Measurements from ENCODE around the gene RNF157. TPM values are rescaled to one million over a fixed set of nuclear protein-coding genes. Genes with fewer than 3 reads are reported as not detected.

RNF157 gene
- total RNA-seq, 1 donor from 2014 or later, result 3.1 TPM

GRCh38 chr17:76151896-76152454 is 88.3 kb downstream of the RNF157 start:
- DNase-seq (no peak), ATAC-seq (ENCODE audit: low read depth) (no peak)
- Mint-ChIP-seq H3K9me3 (no peaks in the 10 kb centered on the region), H3K36me3 (ENCODE audit: low read depth) (no peaks in the 10 kb centered on the region), H3K4me3 (no peak overlapping the region), H3K27me3 (peaks cover 3% of the 10 kb centered on the region), H3K4me1 (peaks cover 2% of the 10 kb centered on the region), H3K27ac (no peak overlapping the region)
- no peak for TF ChIP-seq CTCF (IDR thresholded peaks at IDR 0.05)
- intact Hi-C loops (cut with micrococcal nuclease), result no loop called here
- ChIA-PET POLR2A (no interaction called here), CTCF (no interaction called here)

- intact Hi-C loops (cut with micrococcal nuclease), result no loop called here
- Mint-ChIP-seq H3K9me3 (no peaks in the 10 kb centered on the region), H3K4me1 (peaks cover 12% of the 10 kb centered on the region), H3K27me3 (no peaks in the 10 kb centered on the region), H3K27ac (no peak overlapping the region), H3K4me3 (no peak overlapping the region), H3K36me3 (ENCODE audit: low read depth) (no peaks in the 10 kb centered on the region)
- ATAC-seq (ENCODE audit: low read depth) (no peak), DNase-seq (no peak)
- ChIA-PET POLR2A (no interaction called here), CTCF (no interaction called here)
- TF ChIP-seq CTCF (IDR thresholded peaks at IDR 0.05), result no peak
Measured at GRCh38 chr17:76150712-76151622, 89.3 kb downstream of the RNF157 start.

- peaks cover 27% of the 10 kb centered on the region for H3K4me1 Mint-ChIP-seq
- no peaks in the 10 kb centered on the region for H3K9me3 Mint-ChIP-seq
- no peak for TF ChIP-seq CTCF (IDR thresholded peaks at IDR 0.05)
- H3K27ac Mint-ChIP-seq, result no peak overlapping the region
- H3K36me3 Mint-ChIP-seq (ENCODE audit: low read depth), result no peaks in the 10 kb centered on the region
- no peaks in the 10 kb centered on the region for H3K27me3 Mint-ChIP-seq
- ATAC-seq (ENCODE audit: low read depth), result no peak
- ChIA-PET POLR2A (interaction anchor here (0.5 kb wide), 2 partner anchors 243 to 329 kb away, joined by 3 to 8 read pairs; no protein-coding TSS in a partner anchor), CTCF (no interaction called here)
- no peak overlapping the region for H3K4me3 Mint-ChIP-seq
- intact Hi-C loops (cut with micrococcal nuclease), result no loop called here
- DNase-seq, result no peak
Measured at GRCh38 chr17:76149214-76149613, 91.1 kb downstream of the RNF157 start.

- H3K27me3 Mint-ChIP-seq, result no peaks in the 10 kb centered on the region
- no peaks in the 10 kb centered on the region for H3K36me3 Mint-ChIP-seq (ENCODE audit: low read depth)
- TF ChIP-seq CTCF (IDR thresholded peaks at IDR 0.05), result no peak
- ATAC-seq (ENCODE audit: low read depth) (no peak), DNase-seq (no peak)
- no peaks in the 10 kb centered on the region for H3K9me3 Mint-ChIP-seq
- POLR2A ChIA-PET, result no interaction called here
- no peak overlapping the region for H3K27ac Mint-ChIP-seq
- H3K4me1 Mint-ChIP-seq, result peaks cover 39% of the 10 kb centered on the region
- CTCF ChIA-PET, result no interaction called here
- H3K4me3 Mint-ChIP-seq, result no peak overlapping the region
- intact Hi-C loops (cut with micrococcal nuclease), result no loop called here
Measured at GRCh38 chr17:76148015-76148326, 92.3 kb downstream of the RNF157 start.

GRCh38 chr17:76147211-76148014 is 92.9 kb downstream of the RNF157 start:
- intact Hi-C loops (cut with micrococcal nuclease), result no loop called here
- H3K4me1 Mint-ChIP-seq, result peaks cover 44% of the 10 kb centered on the region
- ChIA-PET POLR2A (interaction anchor here (0.5 to 0.6 kb wide), 2 partner anchors 102 to 119 kb away, joined by 3 to 6 read pairs; no protein-coding TSS in a partner anchor), CTCF (interaction anchor here (2.6 kb wide), 1 partner anchor 31 kb away, joined by 7 read pairs; no protein-coding TSS in a partner anchor)
- no peaks in the 10 kb centered on the region for H3K27me3 Mint-ChIP-seq
- TF ChIP-seq CTCF (IDR thresholded peaks at IDR 0.05), result no peak
- DNase-seq, result no peak
- H3K27ac Mint-ChIP-seq, result no peak overlapping the region
- H3K36me3 Mint-ChIP-seq (ENCODE audit: low read depth), result no peaks in the 10 kb centered on the region
- H3K4me3 Mint-ChIP-seq, result no peak overlapping the region
- no peaks in the 10 kb centered on the region for H3K9me3 Mint-ChIP-seq
- no peak for ATAC-seq (ENCODE audit: low read depth)

Data from activated B cell treated with CpG ODN at 0.5 μM for 24 hours (primary cell).